ENCODE results near the gene TRMT44. TPM values are rescaled to one million over a fixed set of nuclear protein-coding genes. Genes with fewer than 3 reads are reported as not detected.
A peak's percentile ranks its signal among the peaks of the same experiment; 100 is the strongest.

TRMT44 gene
- total and polyA plus RNA-seq, 2 of the 4 experiments (the other 2 are of a cell fraction): 7.3 to 8.1 TPM

- Histone ChIP-seq H2BK15ac (ENCODE audit: low read depth, low read length) (0 out of 3 replicates have a peak overlapping the region, but pooled peaks have one; percentile 54), H3K18ac (ENCODE audit: low read depth, low read length) (peak overlapping the region; percentile 92), H2AFZ (replicated peaks; ENCODE audit: low read length, poor library complexity) (peak overlapping the region; percentile 69), H3K4me2 (ENCODE audit: low read depth, low read length) (peak overlapping the region; percentile 14), H2BK5ac (ENCODE audit: low read depth, low read length, poor library complexity, severe bottlenecking) (peak overlapping the region; percentile 82), H2AK5ac (ENCODE audit: low read depth, low read length) (peak overlapping the region; percentile 96), H3K14ac (replicated peaks; ENCODE audit: low read depth, low read length) (no peak overlapping the region), H4K20me1 (ENCODE audit: insufficient read depth, low read length) (peaks cover 31% of the 10 kb centered on the region), H3K4ac (ENCODE audit: low read depth, low read length) (peak overlapping the region; percentile 76), H3K9me3 (ENCODE audit: control insufficient read depth, insufficient read depth, low read length) (no peaks in the 10 kb centered on the region), H4K8ac (ENCODE audit: low read depth in 2 of 2, low read length in 2 of 2) (peak overlapping the region; percentile 19 to 65; a peak in 3 of 4 replicates), H4K5ac (ENCODE audit: low read depth, low read length) (peak overlapping the region; percentile 62), H2BK120ac (ENCODE audit: low read depth, low read length) (peak overlapping the region; percentile 59), H3K56ac (ENCODE audit: extremely low read depth, insufficient read depth, low read length) (no peak overlapping the region), H4K91ac (ENCODE audit: insufficient read depth, low read depth, low read length) (peak overlapping the region; percentile 80; the same call in 1 of the 2 replicates), H3K27me3 (ENCODE audit: control insufficient read depth, insufficient read depth, low read length) (no peaks in the 10 kb centered on the region), H3K23ac (ENCODE audit: low read depth, low read length) (0 out of 2 replicates have a peak overlapping the region, but pooled peaks have one; percentile 18), H3K4me3 (ENCODE audit: insufficient read depth, low read depth, low read length) (no peak overlapping the region), H3K36me3 (ENCODE audit: control insufficient read depth, insufficient read depth, low read length) (peaks cover 29% of the 10 kb centered on the region), H2AK9ac (replicated peaks; ENCODE audit: low read depth, low read length, poor library complexity) (peak overlapping the region; percentile 81), H3K79me1 (ENCODE audit: low read depth in 1 of 2, low read length in 2 of 2) (peaks cover 0 to 12% of the 10 kb centered on the region in 2 experiments; a peak in 1 of 4 replicates), H3K4me1 (ENCODE audit: control insufficient read depth, insufficient read depth, low read length) (peaks cover 25% of the 10 kb centered on the region), H3K27ac (ENCODE audit: insufficient read depth, low read length) (peak overlapping the region; percentile 95), H3K9ac (ENCODE audit: low read depth, low read length) (peak overlapping the region; percentile 66), H3K9me1 (ENCODE audit: insufficient read depth, low read length) (peaks cover 15% of the 10 kb centered on the region), H2BK20ac (ENCODE audit: low read depth, low read length) (0 out of 2 replicates have a peak overlapping the region, but pooled peaks have one; percentile 30)
- dilution Hi-C loops (cut with HindIII; ENCODE audit: low sequenced_read_pairs, unreplicated experiment) (no loop called here), in situ Hi-C loops (cut with MboI; ENCODE audit: low sequenced_read_pairs) (no loop called here), intact Hi-C loops (cut with micrococcal nuclease) (loop anchor here (1.0 to 2.0 kb wide), 3 partner anchors 34 to 122 kb away; no protein-coding TSS in a partner anchor)
- BruUV-seq (replicated peaks): no TSS peak
- ChIA-PET CTCF (interaction anchor here (0.6 to 1.6 kb wide), 8 partner anchors 34 to 125 kb away, joined by 3 to 4 read pairs (median 3); no protein-coding TSS in a partner anchor), POLR2A (ENCODE audit: unreplicated experiment) (no interaction called here)
- ATAC-seq (ENCODE audit: low read depth) (peak; percentile 85), DNase-seq (peak; percentile 99)
- 55% methylated on average over 2 of the region's 7 CpGs; no CpG with 5 or more reads in 1 of the 2 experiments for WGBS, 2 experiments (ENCODE audit: extremely low coverage in 2 of 2, insufficient read length in 1 of 2)
- TF ChIP-seq MAZ (IDR thresholded peaks at IDR 0.05; ENCODE audit: borderline replicate concordance, low read depth, low read length) (0 out of 2 replicates have a peak, but pooled peaks have one; percentile 60), MXI1 (IDR thresholded peaks at IDR 0.05; ENCODE audit: borderline replicate concordance, low read depth, low read length) (no peak), CHD1 (IDR thresholded peaks at IDR 0.05; ENCODE audit: low read depth, low read length) (no peak), CEBPB (IDR thresholded peaks at IDR 0.05; ENCODE audit: low read depth, low read length) (peak; percentile 75), RFX5 (IDR thresholded peaks at IDR 0.05; ENCODE audit: low read depth, low read length) (no peak), FOS (IDR thresholded peaks at IDR 0.05; ENCODE audit: low read depth, low read length) (peak; percentile 94), NFE2L2 (IDR thresholded peaks at IDR 0.05; ENCODE audit: low read depth, low read length) (peak; percentile 38; the same call in 1 of the 2 replicates), BHLHE40 (IDR thresholded peaks at IDR 0.05; ENCODE audit: low read depth, low read length) (peak; percentile 70), USF2 (IDR thresholded peaks at IDR 0.05; ENCODE audit: low read depth, low read length) (0 out of 2 replicates have a peak, but pooled peaks have one; percentile 7)
Observed at GRCh38 chr4:8472689-8473197, 32.2 kb downstream of the TRMT44 start.
